RWPE2 (cell line): Measurements from ENCODE around the gene SNRNP35.
"Not testable (repeated sequence)": the region's sequence is repeated elsewhere in the genome, so short reads cannot be mapped to it uniquely, and the experiment has no call there.

ENCODE experiments used
- ATAC-seq: fragments of 200-7000 bp; cut with Tn5 transposase; 3 replicates; pipeline ENCODE4 v1.9.1; 2021; ENCODE audit warnings: low read depth
- DNase-seq: peaks from one replicate; pipeline ENCODE4 v3.0.0-alpha.2; 2020; ENCODE audit warnings: low spot score
- H3K27ac ChIP-seq: fragments of 450-650 bp; 2 replicates; pipeline ENCODE4 v1.5.1; 2017; ENCODE audit warnings: mild to moderate bottlenecking; ENCODE audit not compliant: poor library complexity, severe bottlenecking
- H3K27me3 ChIP-seq: fragments of 250-450 bp; sonication (Bioruptor Pico); 2 replicates; pipeline ENCODE4 v1.5.1; 2021; ENCODE audit warnings: mild to moderate bottlenecking, moderate library complexity; ENCODE audit not compliant: insufficient read depth, poor library complexity, severe bottlenecking
- H3K36me3 ChIP-seq: fragments of 250-450 bp; sonication (Bioruptor Pico); 2 replicates; pipeline ENCODE4 v1.5.1; 2020; ENCODE audit warnings: low read depth, mild to moderate bottlenecking, moderate library complexity
- H3K4me1 ChIP-seq: fragments of 250-450 bp; sonication (Bioruptor Pico); 2 replicates; pipeline ENCODE4 v1.5.1; 2021; ENCODE audit warnings: mild to moderate bottlenecking, moderate library complexity; ENCODE audit not compliant: insufficient read depth, poor library complexity, severe bottlenecking
- H3K4me3 ChIP-seq: fragments of 250-450 bp; sonication (Bioruptor Pico); 2 replicates; pipeline ENCODE4 v1.5.1; 2021; ENCODE audit warnings: mild to moderate bottlenecking, moderate library complexity; ENCODE audit not compliant: severe bottlenecking
- H3K9me3 ChIP-seq: fragments of 250-450 bp; sonication (Bioruptor Pico); 2 replicates; pipeline ENCODE4 v1.5.1; 2021; ENCODE audit warnings: mild to moderate bottlenecking, moderate library complexity; ENCODE audit not compliant: severe bottlenecking
- CTCF ChIP-seq: fragments of 450-650 bp; IDR thresholded peaks from one replicate; pipeline ENCODE4 v1.5.1; 2017; ENCODE audit warnings: mild to moderate bottlenecking, moderate library complexity; ENCODE audit not compliant: poor library complexity, severe bottlenecking

The SNRNP35 gene

GRCh38 chr12:123478762-123479161 lies 20.8 kb downstream of the SNRNP35 start:
- DNase-seq (no peak), ATAC-seq (no peak)
- no peaks in the 10 kb centered on the region for H3K27me3 ChIP-seq
- no peaks in the 10 kb centered on the region for H3K4me1 ChIP-seq
- peaks cover 13% of the 10 kb centered on the region; the same call in 1 of the 2 replicates for H3K36me3 ChIP-seq
- H3K27ac ChIP-seq: no peak overlapping the region
- no peak overlapping the region for H3K4me3 ChIP-seq
- TF ChIP-seq CTCF: no peak
- no peaks in the 10 kb centered on the region for H3K9me3 ChIP-seq

GRCh38 chr12:123479442-123480180 lies 21.7 kb downstream of the SNRNP35 start:
- H3K27ac ChIP-seq: no peak overlapping the region

GRCh38 chr12:123481251-123481650 lies 23.3 kb downstream of the SNRNP35 start:
- not testable (repeated sequence) for H3K4me3 ChIP-seq, ATAC-seq, H3K27me3 ChIP-seq, H3K9me3 ChIP-seq, H3K4me1 ChIP-seq, H3K27ac ChIP-seq, DNase-seq
- peaks cover 12% of the 10 kb centered on the region; the same call in 1 of the 2 replicates for H3K36me3 ChIP-seq

More at GRCh38 chr12:123479442-123480180, 21.7 kb downstream of the SNRNP35 start:
- Histone ChIP-seq H3K4me3 (no peak overlapping the region), H3K27me3 (no peaks in the 10 kb centered on the region), H3K9me3 (no peaks in the 10 kb centered on the region), H3K36me3 (peaks cover 15% of the 10 kb centered on the region; the same call in 1 of the 2 replicates), H3K4me1 (no peaks in the 10 kb centered on the region)
- no peak for TF ChIP-seq CTCF
- DNase-seq: no peak
- no peak for ATAC-seq

GRCh38 chr12:123482876-123483275 lies 24.9 kb downstream of the SNRNP35 start:
- no peak for TF ChIP-seq CTCF
- Histone ChIP-seq H3K4me1 (no peaks in the 10 kb centered on the region), H3K27ac (no peak overlapping the region), H3K9me3 (no peaks in the 10 kb centered on the region), H3K36me3 (peaks cover 12% of the 10 kb centered on the region; the same call in 1 of the 2 replicates), H3K4me3 (no peak overlapping the region), H3K27me3 (no peaks in the 10 kb centered on the region)
- DNase-seq: no peak
- no peak for ATAC-seq

- DNase-seq (no peak), ATAC-seq (no peak)
- no peak overlapping the region for H3K4me3 ChIP-seq
- no peaks in the 10 kb centered on the region for H3K27me3 ChIP-seq
- H3K4me1 ChIP-seq: no peaks in the 10 kb centered on the region
- H3K9me3 ChIP-seq: no peaks in the 10 kb centered on the region
- peaks cover 12% of the 10 kb centered on the region; the same call in 1 of the 2 replicates for H3K36me3 ChIP-seq
- no peak overlapping the region for H3K27ac ChIP-seq
- TF ChIP-seq CTCF: no peak
Measured at GRCh38 chr12:123483602-123484248, 25.8 kb downstream of the SNRNP35 start.
